Measurements from ENCODE around the gene PSMC3IP.

Gene PSMC3IP

GRCh38 chr17:42537156-42537805 is 40.2 kb downstream of the PSMC3IP start:
- no peak for DNase-seq

GRCh38 chr17:42536372-42537155 is 41.0 kb downstream of the PSMC3IP start:
- DNase-seq: peak; percentile 65

GRCh38 chr17:42536048-42536371 is 41.5 kb downstream of the PSMC3IP start, which contains the start of gene NAGLU:
NAGLU (plus strand) TSS chr17:42536241; CDS start chr17:42536273, 32 bp downstream.
- peak; percentile 95 for DNase-seq

GRCh38 chr17:42535155-42536047 is 42.1 kb downstream of the PSMC3IP start:
- DNase-seq: no peak

GRCh38 chr17:42531455-42532354 is 45.8 kb downstream of the PSMC3IP start:
- DNase-seq: peak; percentile 56

- no peak for DNase-seq
Observed at GRCh38 chr17:42530952-42531454, 46.5 kb downstream of the PSMC3IP start.

GRCh38 chr17:42529061-42529460 is 48.5 kb downstream of the PSMC3IP start:
- DNase-seq: no peak

- no peak for DNase-seq
Observed at GRCh38 chr17:42527932-42528331, 49.6 kb downstream of the PSMC3IP start.

- no peak for DNase-seq
Observed at GRCh38 chr17:42526031-42526444, 51.5 kb downstream of the PSMC3IP start.

- no peak for DNase-seq
Observed at GRCh38 chr17:42525221-42525620, 52.3 kb downstream of the PSMC3IP start.

GRCh38 chr17:42522798-42523278 is 54.7 kb downstream of the PSMC3IP start:
- DNase-seq: no peak
